Endothelial cell of umbilical vein (primary cell): Measurements from ENCODE around the gene RORB. TPM values are rescaled to one million over a fixed set of nuclear protein-coding genes. Genes with fewer than 3 reads are reported as not detected.

Experiments
- BruUV-seq: library from RNA; stranded (reverse); fragments of 400-500 nt; replicated peaks from 2 replicates; lab custom pipeline; 2021; lab: Mats Ljungman, UMichigan
- CTCF ChIA-PET: fragments of 300-600, 350-600 bp; sonication (Branson Sonifier 250); formaldehyde crosslinking; loops from one replicate; lab custom pipeline; 2021; ENCODE audit warnings: antibody characterized with exemption, inconsistent platforms; lab: Charles Lee
- POLR2A ChIA-PET: fragments of 300-600, 350-600 bp; sonication (Branson Sonifier 250); formaldehyde crosslinking; loops from one replicate; lab custom pipeline; 2021; ENCODE audit warnings: antibody characterized with exemption, inconsistent platforms; lab: Charles Lee
- DNase-seq: peaks from one replicate; pipeline ENCODE4 v3.0.0-alpha.2; 2011; ENCODE audit warnings: low read depth, low spot score
- FAIRE-seq: peaks from 2 replicates; lab custom pipeline; 2011; peaks lifted over from hg19 to GRCh38; lab: Jason Lieb, UNC
- H2AFZ ChIP-seq: 2 replicates; pipeline ENCODE4 v1.6.0; 2012; ENCODE audit warnings: low read depth, low read length, control low read depth, inconsistent platforms
- H3K27ac ChIP-seq: 2 replicates; pipeline ENCODE4 v1.5.1; 2011; ENCODE audit warnings: low read depth, mild to moderate bottlenecking, control low read depth, low read length, moderate library complexity; ENCODE audit not compliant: insufficient read depth
- H3K27me3 ChIP-seq, 2 experiments: 2 replicates each; pipeline versions ENCODE4 v1.6.0 to v1.6.1; 2011; ENCODE audit warnings: low read length in 2 of 2, mixed read lengths in 1 of 2; ENCODE audit not compliant: control insufficient read depth in 2 of 2, insufficient read depth in 2 of 2
- H3K36me3 ChIP-seq, 2 experiments: 2 replicates in 1 of 2; 3 replicates in 1 of 2; pipeline ENCODE4 v1.5.1; 2011; ENCODE audit warnings: low read length in 2 of 2, mild to moderate bottlenecking in 1 of 2, moderate library complexity in 1 of 2; ENCODE audit not compliant: control insufficient read depth in 2 of 2, insufficient read depth in 2 of 2; ENCODE audit errors: extremely low read depth in 1 of 2
- H3K4me1 ChIP-seq: 3 replicates; pipeline ENCODE4 v1.5.1; 2011; ENCODE audit warnings: mild to moderate bottlenecking, low read length; ENCODE audit not compliant: control insufficient read depth, insufficient read depth; ENCODE audit errors: extremely low read depth
- H3K4me2 ChIP-seq: 2 replicates; pipeline ENCODE4 v1.6.1; 2011; ENCODE audit warnings: low read length, control low read depth, mixed read lengths; ENCODE audit not compliant: insufficient read depth
- H3K4me3 ChIP-seq, 3 experiments: fragments of 200-600 bp in 1 of 3; sonication (generic), shearing (Covaris generic) in 1 of 3; replicated peaks in 1 of 3; 2 replicates each; pipeline ENCODE4 v1.5.1; 2011 to 2016; ENCODE audit warnings: control low read depth in 3 of 3, low read length in 3 of 3, mild to moderate bottlenecking in 2 of 3, inconsistent platforms in 1 of 3, low read depth in 1 of 3, moderate library complexity in 1 of 3; ENCODE audit not compliant: insufficient read depth in 1 of 3
- H3K79me2 ChIP-seq: 2 replicates; pipeline ENCODE4 v1.6.0; 2012; ENCODE audit warnings: low read length, inconsistent platforms; ENCODE audit not compliant: control insufficient read depth, insufficient read depth
- H3K9ac ChIP-seq: replicated peaks from 2 replicates; pipeline ENCODE3; 2011; ENCODE audit warnings: low read length, control low read depth; ENCODE audit not compliant: insufficient read depth; ENCODE audit errors: extremely low read depth
- H3K9me1 ChIP-seq: replicated peaks from 3 replicates; pipeline ENCODE4 v1.6.0; 2011; ENCODE audit warnings: mild to moderate bottlenecking, low read length; ENCODE audit not compliant: control insufficient read depth, insufficient read depth; ENCODE audit errors: extremely low read depth
- H3K9me3 ChIP-seq: replicated peaks from 2 replicates; pipeline ENCODE4 v1.5.1; 2012; ENCODE audit warnings: low read length, inconsistent platforms; ENCODE audit not compliant: control insufficient read depth, insufficient read depth
- H4K20me1 ChIP-seq: replicated peaks from 2 replicates; pipeline ENCODE3; 2011; ENCODE audit warnings: mild to moderate bottlenecking, low read length; ENCODE audit not compliant: control insufficient read depth, insufficient read depth; ENCODE audit errors: extremely low read depth
- CTCF ChIP-seq, 2 donors: IDR thresholded peaks; 1 replicate in 1 of 2; 2 replicates in 1 of 2; pipeline ENCODE4 v1.5.1; 2011; ENCODE audit warnings: low read length in 2 of 2, mild to moderate bottlenecking in 2 of 2, moderate library complexity in 2 of 2, control low read depth in 1 of 2, inconsistent platforms in 1 of 2, low read depth in 1 of 2; ENCODE audit not compliant: insufficient read depth in 1 of 2; ENCODE audit errors: extremely low read depth in 1 of 2
- EZH2 ChIP-seq: IDR thresholded peaks from 2 replicates; pipeline ENCODE4 v1.6.1; 2012; ENCODE audit warnings: borderline replicate concordance, low read depth, mild to moderate bottlenecking, moderate library complexity, low read length, inconsistent platforms; ENCODE audit not compliant: severe bottlenecking
- FOS ChIP-seq: IDR thresholded peaks from 2 replicates; pipeline ENCODE4 v1.6.1; 2011; ENCODE audit warnings: mild to moderate bottlenecking, low read length, moderate library complexity, borderline replicate concordance; ENCODE audit not compliant: insufficient read depth
- GATA2 ChIP-seq: IDR thresholded peaks from 2 replicates; pipeline ENCODE4 v1.7.0; 2011; ENCODE audit warnings: low read depth, mild to moderate bottlenecking, moderate library complexity, mixed read lengths, low read length; ENCODE audit not compliant: insufficient read length, insufficient read depth
- JUN ChIP-seq: IDR thresholded peaks from 2 replicates; pipeline ENCODE4 v1.6.1; 2011; ENCODE audit warnings: borderline replicate concordance, low read depth; ENCODE audit not compliant: insufficient read length, insufficient read depth
- MAX ChIP-seq: IDR thresholded peaks from 2 replicates; pipeline ENCODE4 v1.6.1; 2011; ENCODE audit not compliant: insufficient read depth, insufficient read length
- MYC ChIP-seq: IDR thresholded peaks from one replicate; pipeline ENCODE4 v1.6.1; 2011; ENCODE audit warnings: mild to moderate bottlenecking, low read depth, low read length
- POLR2A ChIP-seq: IDR thresholded peaks from 2 replicates; pipeline ENCODE4 v1.6.1; 2012; ENCODE audit warnings: low read depth, mild to moderate bottlenecking, control low read depth, low read length
- POLR2AphosphoS5 ChIP-seq: IDR thresholded peaks from 2 replicates; pipeline ENCODE4 v1.6.1; 2012; ENCODE audit warnings: low read depth, mild to moderate bottlenecking, control low read depth, low read length, moderate library complexity; ENCODE audit not compliant: insufficient read depth
- dilution Hi-C: fragments of 300-500 bp; cut with MboI; formaldehyde crosslinking; loops from one replicate; pipeline ENCODE4 v1.15.0; 2019; ENCODE audit warnings: low sequenced_read_pairs; ENCODE audit not compliant: extremely low pct_ligation_motif_present
- intact Hi-C: fragments of 100-400 bp; cut with micrococcal nuclease; formaldehyde crosslinking; loops from one replicate; pipeline ENCODE4 v1.10.0; 2022
- polyA plus RNA-seq, 4 experiments: library from polyadenylated mRNA; depleted of rRNA in 3 of 4; stranded (reverse) in 3 of 4; unstranded in 1 of 4; fragments of >200 nt; gene quantifications; 2 replicates each; pipeline versions ENCODE4 v1.2.1 to v1.2.3, GENCODE V29; 2011 to 2012; ENCODE audit warnings: missing spikeins in 1 of 4
- total RNA-seq: library from RNA; stranded (reverse); gene quantifications from 2 replicates; pipeline ENCODE4 v1.2.3, GENCODE V29; 2021

RORB gene
- total and polyA plus RNA-seq, 2 donors (not counting 3 experiments of a cell fraction or from before 2014, with no cell fraction given): not detected

GRCh38 chr9:74653410-74654080 lies 156.4 kb downstream of the RORB start:
- H3K27me3 ChIP-seq: no peaks in the 10 kb centered on the region
- no peak for DNase-seq
- no peaks in the 10 kb centered on the region for H3K4me1 ChIP-seq
- no peak overlapping the region for H3K4me3 ChIP-seq
- H3K4me2 ChIP-seq: no peak overlapping the region
- H3K9me3 ChIP-seq: no peaks in the 10 kb centered on the region
- H4K20me1 ChIP-seq: no peaks in the 10 kb centered on the region
- no peak for FAIRE-seq
- H3K27ac ChIP-seq: no peak overlapping the region
- no TSS peak for BruUV-seq
- TF ChIP-seq JUN (no peak), MAX (no peak), POLR2A (no peak), CTCF (IDR thresholded peaks at IDR 0.05; ENCODE audit: extremely low read depth in 1 of 2, insufficient read depth in 1 of 2, low read depth in 1 of 2, low read length in 2 of 2) (no peak), POLR2AphosphoS5 (no peak), FOS (no peak), EZH2 (no peak), GATA2 (no peak), MYC (no peak)
- ChIA-PET POLR2A (no interaction called here), CTCF (no interaction called here)
- H3K36me3 ChIP-seq: no peaks in the 10 kb centered on the region
- intact Hi-C loops (no loop called here), dilution Hi-C loops (no loop called here)
- no peak overlapping the region for H3K9ac ChIP-seq
- H3K9me1 ChIP-seq: no peaks in the 10 kb centered on the region
- H2AFZ ChIP-seq: no peak overlapping the region
- H3K79me2 ChIP-seq: no peaks in the 10 kb centered on the region
